Fibroblast of peridontal ligament (primary cell): ENCODE data around the gene NHLRC1.

Experiments
- DNase-seq: peaks from one replicate; pipeline ENCODE4 v3.0.0-alpha.2; 2010; ENCODE audit errors: extremely low read depth

Gene NHLRC1

GRCh38 chr6:18087396-18088165 lies 34.9 kb downstream of the NHLRC1 start:
- DNase-seq, result no peak

GRCh38 chr6:18081025-18081668 lies 41.3 kb downstream of the NHLRC1 start:
- no peak for DNase-seq

GRCh38 chr6:18080544-18080943 lies 41.9 kb downstream of the NHLRC1 start:
- no peak for DNase-seq

GRCh38 chr6:18078866-18079265 lies 43.6 kb downstream of the NHLRC1 start:
- DNase-seq, result no peak

- DNase-seq, result peak; percentile 89
Observed at GRCh38 chr6:18076231-18076630, 46.2 kb downstream of the NHLRC1 start.

GRCh38 chr6:18072841-18073240 lies 49.6 kb downstream of the NHLRC1 start:
- no peak for DNase-seq

- DNase-seq, result peak; percentile 71
Observed at GRCh38 chr6:18070486-18070885, 52.0 kb downstream of the NHLRC1 start.
